ENCODE data around the gene SERPINC1.

SERPINC1 gene

DNA sequence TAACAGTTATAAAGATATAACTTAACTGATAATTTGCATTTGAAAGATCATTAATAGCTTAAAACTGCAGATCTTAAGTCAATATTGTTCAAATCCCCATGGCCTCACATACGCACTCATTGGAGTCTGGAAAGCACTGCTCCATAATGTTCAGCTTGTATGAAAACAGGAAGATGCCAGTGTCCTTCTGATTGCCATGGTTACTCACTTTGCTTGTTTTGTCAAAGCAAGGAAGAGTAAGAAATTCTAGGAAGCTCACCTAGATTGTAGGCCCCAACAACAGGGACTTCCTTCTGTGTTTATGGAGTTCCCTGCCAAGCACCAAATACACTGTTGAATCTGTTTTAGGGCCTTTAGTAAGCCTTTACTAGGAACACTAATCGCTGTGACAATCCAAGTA is 60.2 kb downstream of the SERPINC1 start:
- Histone ChIP-seq H3K36me3 (ENCODE audit: control insufficient read depth, insufficient read depth, low read length) (peaks cover 26% of the 10 kb centered on the region), H3K4me3 (ENCODE audit: insufficient read depth, low read depth, low read length, poor library complexity, severe bottlenecking) (no peak overlapping the region)

GRCh38 chr1:173856014-173856413 is 61.1 kb downstream of the SERPINC1 start:
- no peak for DNase-seq
- no peak overlapping the region for H3K27ac ChIP-seq (ENCODE audit: insufficient read depth, low read length, poor library complexity, severe bottlenecking)
- H3K4me3 ChIP-seq (ENCODE audit: insufficient read depth, low read depth, low read length, poor library complexity, severe bottlenecking), result no peak overlapping the region
- H3K9me3 ChIP-seq (ENCODE audit: control insufficient read depth, low read length), result no peaks in the 10 kb centered on the region
- H3K36me3 ChIP-seq (ENCODE audit: control insufficient read depth, insufficient read depth, low read length), result peaks cover 29% of the 10 kb centered on the region
- no peaks in the 10 kb centered on the region for H3K4me1 ChIP-seq (ENCODE audit: control insufficient read depth, insufficient read depth, low read length, poor library complexity, severe bottlenecking)
- H3K27me3 ChIP-seq (replicated peaks; ENCODE audit: control insufficient read depth, insufficient read depth, low read length, poor library complexity, severe bottlenecking), result no peaks in the 10 kb centered on the region

More for the DNA sequence above, 60.2 kb downstream of the SERPINC1 start:
- Histone ChIP-seq H3K27ac (ENCODE audit: insufficient read depth, low read length, poor library complexity, severe bottlenecking) (no peak overlapping the region), H3K4me1 (ENCODE audit: control insufficient read depth, insufficient read depth, low read length, poor library complexity, severe bottlenecking) (no peaks in the 10 kb centered on the region), H3K27me3 (replicated peaks; ENCODE audit: control insufficient read depth, insufficient read depth, low read length, poor library complexity, severe bottlenecking) (no peaks in the 10 kb centered on the region), H3K9me3 (ENCODE audit: control insufficient read depth, low read length) (no peaks in the 10 kb centered on the region)
- DNase-seq, result no peak
